Stromal cell of bone marrow (primary cell): ENCODE data around the gene CPSF4.
"Not testable (repeated sequence)": the region's sequence is repeated elsewhere in the genome, so short reads cannot be mapped to it uniquely, and the experiment has no call there.

Experiments
- DNase-seq: peaks from one replicate; pipeline ENCODE4 v3.0.0-alpha.2; 2012; ENCODE audit warnings: low read depth

Gene CPSF4

DNA sequence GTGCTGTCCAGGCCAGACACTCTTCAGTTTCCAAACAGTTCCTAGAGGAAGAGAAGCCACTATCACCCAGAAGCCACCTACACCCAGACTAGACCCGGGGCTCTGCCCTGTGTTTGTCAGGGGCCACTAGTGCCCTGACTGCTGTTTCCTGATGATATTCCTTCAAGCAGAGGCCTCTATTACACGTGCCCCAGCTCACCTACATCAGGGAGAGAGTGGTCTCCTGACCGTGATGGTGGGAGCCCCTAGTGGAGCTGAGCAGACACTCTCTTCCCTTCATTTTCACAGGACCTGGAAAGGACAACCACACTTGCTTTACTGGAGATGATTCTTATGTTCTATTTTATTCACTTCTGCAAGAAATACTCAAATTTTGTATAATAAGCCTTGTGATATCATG is 52.1 kb downstream of the CPSF4 start:
- no peak for DNase-seq

DNA sequence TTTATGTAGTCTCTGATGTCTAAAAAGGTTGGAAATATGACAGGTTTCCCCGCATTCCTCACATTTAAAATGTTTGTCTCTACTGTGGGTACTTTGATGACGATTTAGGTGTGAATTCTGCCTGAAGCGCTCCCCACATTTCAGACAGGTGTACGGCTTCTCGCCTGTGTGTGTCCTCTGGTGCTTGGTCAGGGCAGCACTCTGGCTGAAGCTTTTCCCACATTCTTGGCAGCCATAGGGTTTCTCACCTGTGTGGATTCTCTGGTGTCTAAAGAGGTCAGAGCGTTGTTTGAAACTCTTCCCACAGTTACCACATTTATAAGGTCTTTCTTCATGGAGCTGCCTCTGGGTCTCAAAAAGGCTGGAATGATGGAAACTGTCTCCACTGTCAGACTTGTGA is 55.1 kb downstream of the CPSF4 start:
- no peak for DNase-seq

DNA sequence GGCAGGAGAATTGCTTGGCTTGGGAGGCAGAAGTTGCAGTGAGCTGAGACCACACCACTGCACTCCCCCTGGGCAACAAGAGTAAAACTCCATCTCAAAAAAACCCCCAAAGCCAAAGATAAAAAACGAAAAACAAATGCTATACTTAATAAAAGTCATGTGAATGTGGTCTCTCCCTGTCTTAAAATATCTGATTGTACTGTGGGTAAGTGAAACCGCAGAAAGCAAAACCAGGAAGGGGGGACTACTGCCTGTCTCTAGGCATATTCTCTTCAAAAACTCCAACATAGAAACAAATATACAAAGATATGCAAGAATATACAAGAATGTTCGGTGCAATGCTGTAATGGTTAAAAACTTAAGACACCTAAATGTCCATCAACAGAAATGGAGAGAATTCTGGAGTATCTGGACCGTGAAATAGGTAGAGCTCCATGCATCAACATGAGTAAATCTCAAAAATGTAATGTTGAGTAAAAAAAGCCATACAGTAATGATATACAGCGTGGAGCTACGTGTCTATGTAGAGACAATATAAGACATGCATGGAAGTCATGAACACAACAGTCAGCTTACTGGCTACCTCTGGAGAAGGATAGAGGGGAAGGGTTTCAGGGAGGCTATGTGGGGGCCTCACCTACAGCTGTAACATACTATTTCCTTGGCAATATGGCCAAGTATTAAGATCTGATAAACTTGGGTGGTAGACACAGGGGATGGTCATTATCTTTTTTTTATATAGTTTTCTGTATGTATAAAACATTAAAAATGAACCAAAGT is 59.2 kb downstream of the CPSF4 start:
- DNase-seq, result no peak

DNA sequence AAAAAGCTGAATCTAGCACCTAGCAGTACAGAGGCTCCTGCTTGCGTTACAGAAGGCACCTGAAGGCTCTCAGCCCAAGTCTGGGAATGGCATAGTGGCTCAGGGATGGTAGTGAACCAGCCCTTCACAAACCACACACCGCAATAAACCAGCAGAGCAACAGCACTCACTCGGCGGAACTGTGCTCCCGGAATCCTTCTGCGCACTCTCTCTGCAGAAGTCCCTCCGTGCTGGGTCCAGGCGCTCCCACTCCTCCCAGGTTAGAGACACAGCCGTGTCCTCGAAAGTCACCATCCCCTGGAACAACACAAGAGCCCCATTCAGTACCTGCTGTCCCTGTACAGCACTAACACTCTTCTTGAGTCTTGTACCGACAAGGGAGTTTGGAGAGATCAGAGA is 59.8 kb downstream of the CPSF4 start:
- DNase-seq, result no peak

DNA sequence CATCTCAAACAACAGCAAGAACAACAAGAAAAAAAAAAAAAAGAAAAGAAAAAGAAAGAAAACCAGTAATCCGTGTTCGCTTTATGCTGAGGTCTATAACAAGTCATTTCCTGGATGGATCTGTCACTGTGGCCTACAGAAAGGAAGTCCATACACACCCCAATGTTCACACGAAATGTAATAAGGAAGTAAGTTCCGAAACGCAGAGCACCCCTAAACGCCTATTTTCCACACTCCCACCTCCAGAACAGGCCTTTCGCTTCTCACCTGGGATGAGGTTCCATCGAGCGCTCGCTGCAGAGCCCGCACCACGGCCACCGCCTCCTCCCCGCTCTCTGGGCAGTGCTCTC is 60.6 kb downstream of the CPSF4 start:
- DNase-seq, result no peak

DNA sequence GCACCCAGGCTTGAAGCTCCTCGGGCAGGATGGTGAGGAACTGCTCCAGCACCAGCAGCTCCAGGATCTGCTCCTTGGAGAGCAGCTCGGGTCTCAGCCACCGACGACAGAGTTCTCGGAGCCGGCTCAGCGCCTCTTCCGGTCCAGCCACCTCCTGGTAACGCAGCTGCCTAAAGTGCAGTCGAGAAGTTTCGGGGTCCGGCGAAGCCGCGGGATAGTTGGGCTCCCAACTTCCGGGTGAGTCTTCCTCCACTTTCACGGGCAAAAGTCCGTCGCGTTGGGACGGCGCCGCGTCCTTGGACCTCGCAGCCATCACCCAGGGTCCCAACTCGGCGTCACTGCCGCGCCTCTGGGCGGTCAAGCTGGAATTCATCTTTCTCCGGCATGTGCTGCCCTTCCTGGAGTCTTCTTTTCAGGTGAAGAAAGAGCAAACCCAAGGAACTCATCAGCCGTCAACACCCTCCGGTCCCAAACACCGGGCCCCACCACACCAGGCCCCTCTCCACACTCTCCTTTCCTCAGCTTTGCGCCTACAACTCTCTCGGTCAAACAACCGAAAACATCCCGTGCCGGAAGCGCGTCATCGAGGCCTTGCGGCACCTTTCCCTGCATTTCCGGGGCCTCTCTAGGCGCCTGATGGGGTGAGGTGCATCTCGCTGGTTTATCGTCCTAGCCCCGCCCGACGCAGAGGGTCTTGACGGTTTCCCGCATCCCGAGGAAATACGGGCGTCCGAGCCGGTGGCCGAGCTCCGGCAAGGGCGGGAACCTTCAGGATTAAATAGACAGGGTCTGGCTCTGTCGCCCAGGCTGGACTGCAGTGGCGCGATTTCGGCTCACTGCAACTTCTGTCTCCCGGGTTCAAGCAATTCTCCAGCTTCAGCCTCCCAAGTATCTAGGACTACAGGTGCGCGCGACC is 61.2 kb downstream of the CPSF4 start, which contains the start of gene ZNF394:
TSS of gene ZNF394 (minus strand) at position 561 of the 916 bp plus-strand sequence. CDS start at position 373, 188 bp downstream.
- DNase-seq, result peak; percentile 88

DNA sequence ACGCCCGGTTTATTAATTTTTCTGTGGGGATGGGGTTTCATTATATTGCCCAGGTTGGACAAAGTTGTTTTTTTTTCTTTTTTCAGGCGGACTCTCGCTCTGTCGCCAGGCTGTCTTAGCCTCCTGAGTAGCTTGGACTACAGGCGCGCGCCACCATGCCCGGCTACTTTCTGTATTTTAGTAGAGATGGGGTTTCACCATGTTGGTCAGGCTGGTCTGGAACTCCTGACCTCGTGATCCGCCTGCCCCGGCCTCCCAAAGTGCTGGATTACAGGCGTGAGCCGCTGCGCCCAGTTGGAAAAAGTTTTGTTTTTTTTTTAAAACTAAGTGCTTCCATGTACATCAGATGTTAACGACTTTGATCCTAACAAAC is 61.9 kb downstream of the CPSF4 start:
- DNase-seq, result no peak

DNA sequence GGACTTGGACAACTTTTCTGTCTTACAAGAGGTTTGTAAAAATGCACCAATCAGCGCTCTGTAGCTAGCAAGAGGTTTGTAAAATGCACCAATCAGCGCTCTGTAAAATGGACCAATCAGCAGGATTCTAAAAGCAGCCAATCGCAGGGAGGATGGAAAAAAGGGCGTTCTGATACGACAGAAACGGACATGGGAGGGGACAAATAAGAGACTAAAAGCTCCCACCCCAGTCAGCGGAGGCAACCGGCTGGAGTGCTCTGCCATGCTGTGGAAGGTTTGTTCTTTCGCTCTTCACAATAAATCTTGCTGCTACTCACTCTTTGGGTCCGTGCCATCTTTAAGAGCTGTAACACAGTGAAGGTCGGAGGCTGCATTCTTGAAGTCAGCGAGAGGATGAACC is 62.5 kb downstream of the CPSF4 start:
- not testable (repeated sequence) for DNase-seq

DNA sequence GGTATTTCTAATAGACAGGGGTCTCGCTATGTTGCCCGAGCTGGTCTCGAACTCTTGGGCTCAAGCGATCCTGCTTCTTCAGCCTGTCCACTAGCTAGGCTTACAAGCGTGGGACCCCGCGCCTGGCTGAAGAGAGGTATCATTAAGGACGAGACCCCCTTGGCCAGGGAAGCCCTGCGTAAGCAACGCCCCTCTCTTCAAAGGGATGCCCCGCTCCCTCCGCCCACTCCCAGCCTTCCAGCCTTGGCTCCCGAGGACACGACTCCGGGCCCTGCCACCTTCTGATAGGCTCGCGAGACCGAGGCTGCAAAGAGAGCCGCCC is 65.5 kb downstream of the CPSF4 start:
- no peak for DNase-seq

DNA sequence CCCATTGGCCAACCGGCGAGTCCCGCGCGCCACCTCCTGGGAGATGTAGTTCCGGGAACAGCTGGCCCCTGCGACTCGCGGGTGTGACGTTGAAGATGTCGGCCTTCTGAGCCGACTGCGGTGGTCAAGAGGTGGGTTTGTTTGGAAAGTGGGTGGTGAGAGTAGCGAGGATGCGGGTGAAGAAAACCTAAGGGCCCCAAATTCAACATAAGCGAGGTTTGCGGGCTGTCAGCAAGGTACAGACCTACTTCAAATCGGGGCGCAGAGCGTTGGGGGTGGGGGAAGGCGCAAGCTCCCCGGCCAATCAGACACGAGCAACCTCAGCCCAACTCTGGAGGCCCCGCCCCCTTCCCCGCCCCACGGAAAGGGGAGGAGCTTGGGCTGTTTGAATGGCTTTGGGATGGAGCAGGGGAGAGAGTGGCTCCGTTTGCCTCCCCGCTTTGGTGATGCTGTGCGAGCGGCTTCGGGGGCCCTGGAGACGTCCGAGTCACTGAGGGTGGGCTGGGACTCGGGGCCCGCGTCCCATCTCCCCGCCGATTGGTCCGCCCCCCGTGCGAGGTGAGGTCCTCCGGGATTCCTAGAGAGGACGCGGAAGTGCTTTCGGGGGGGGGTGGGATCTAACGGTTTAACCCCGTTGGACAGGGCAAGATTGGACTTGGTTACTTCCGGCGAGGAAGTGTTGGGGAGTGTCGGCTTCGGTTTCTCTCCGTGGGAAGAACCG is 66.0 kb downstream of the CPSF4 start, which contains the start of gene ZKSCAN5:
TSS of gene ZKSCAN5 (plus strand) at position 60 of the 721 bp plus-strand sequence. CDS start 1,383 bp downstream, outside the sequence.
- DNase-seq, result peak; percentile 94

DNA sequence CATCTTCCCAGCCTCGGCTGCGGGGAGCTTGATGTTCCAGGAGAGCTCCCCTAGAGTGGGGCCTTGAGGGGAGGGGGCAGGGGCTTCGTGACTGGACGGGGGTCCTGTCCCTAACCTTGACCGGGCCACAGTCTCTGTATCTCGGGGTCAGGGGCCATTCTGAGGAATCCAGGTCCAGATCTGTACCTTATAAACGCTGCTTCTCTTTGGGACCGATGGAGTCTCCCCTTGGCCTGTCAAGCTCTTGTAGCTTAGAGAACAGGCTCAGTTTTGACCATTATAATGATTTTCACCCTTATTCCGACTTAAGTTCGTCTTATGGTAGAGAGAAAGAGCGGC is 66.5 kb downstream of the CPSF4 start:
- DNase-seq, result no peak
